ENCODE measurements around the gene ARHGAP45. TPM values are rescaled to one million over a fixed set of nuclear protein-coding genes. Genes with fewer than 3 reads are reported as not detected.

Gene ARHGAP45
- total and polyA plus RNA-seq, 9 of the 15 experiments (the other 6 are each of a cell fraction or from before 2014, with no cell fraction given): 0.08 to 22.1 (median 4.2) TPM

- no peak for TF ChIP-seq FOXO4 (CRISPR knock-in tag; IDR thresholded peaks at IDR 0.05)
- TF ChIP-seq EP300 (IDR thresholded peaks at IDR 0.05; ENCODE audit: low read length): no peak
- no peak for TF ChIP-seq SMAD4 (CRISPR knock-in tag; conservative IDR thresholded peaks at IDR 0.05)
- TF ChIP-seq KLF6 (CRISPR knock-in tag; IDR thresholded peaks at IDR 0.05; ENCODE audit: borderline replicate concordance): no peak
- no peak for TF ChIP-seq NFE2L1 (tag; IDR thresholded peaks at IDR 0.05; ENCODE audit: borderline replicate concordance, low read depth)
- TF ChIP-seq RERE (CRISPR knock-in tag; IDR thresholded peaks at IDR 0.05; ENCODE audit: borderline replicate concordance): no peak
- TF ChIP-seq TFE3 (CRISPR knock-in tag; IDR thresholded peaks at IDR 0.05): no peak
- TF ChIP-seq NCOA1 (IDR thresholded peaks at IDR 0.05; ENCODE audit: low read depth): no peak
Measured at GRCh38 chr19:1135454-1135853, 68.5 kb downstream of the ARHGAP45 start (continued).
